Measurements from ENCODE around the gene ITGAV.
A peak's percentile ranks its signal among the peaks of the same experiment; 100 is the strongest.

ITGAV gene

DNA sequence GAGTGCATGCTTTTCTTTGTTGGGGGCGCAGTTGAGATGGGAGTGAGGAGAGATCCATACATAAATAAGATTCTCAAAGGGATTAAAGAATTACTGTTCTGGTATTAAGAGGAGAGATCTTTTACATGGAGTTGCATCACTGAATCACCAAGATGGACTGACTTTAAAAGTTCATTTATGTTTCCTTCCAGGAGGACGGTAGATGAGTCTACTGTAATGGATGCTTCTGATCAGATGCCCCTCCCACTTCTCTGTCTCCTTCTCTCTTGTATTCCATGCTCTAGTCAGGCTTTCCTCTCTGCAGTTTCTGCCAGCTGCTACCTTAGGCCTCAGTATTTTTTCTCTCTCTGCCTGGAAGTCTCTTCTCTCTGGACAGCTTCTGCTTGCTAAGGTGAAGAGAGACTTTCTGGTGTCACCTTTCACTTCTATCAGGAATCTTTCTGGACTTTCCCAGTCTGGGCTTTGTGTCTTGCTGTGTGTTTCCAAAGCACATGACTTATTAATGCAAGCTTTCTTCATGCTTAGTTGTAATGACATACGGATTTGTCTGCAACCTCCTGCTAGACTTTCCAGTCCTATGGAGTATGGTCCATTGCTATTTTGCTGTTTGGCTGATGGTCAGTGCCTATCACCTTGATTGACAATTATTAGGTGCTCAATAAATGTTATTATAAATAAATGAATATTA, 127.6 kb downstream of the ITGAV start:
- no peak for DNase-seq (ENCODE audit: low read depth)

DNA sequence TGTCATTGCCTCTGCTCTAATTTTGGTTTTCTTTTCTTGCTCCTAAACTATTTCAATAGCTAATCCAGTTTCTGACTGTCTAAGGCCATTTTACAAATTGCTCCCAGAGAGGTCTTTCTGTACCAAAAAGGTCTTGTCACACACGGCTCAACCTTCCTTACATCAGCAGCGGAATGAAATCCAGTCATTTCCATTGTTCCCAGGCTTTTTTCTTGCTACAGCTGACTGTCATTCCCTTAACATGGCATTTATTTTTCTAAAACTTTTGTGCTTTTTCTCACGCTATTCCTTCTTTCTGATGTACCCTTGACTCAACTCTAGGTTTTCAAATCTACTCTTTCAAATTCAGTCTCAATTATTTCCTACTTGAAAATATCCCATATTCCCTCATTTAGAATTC, 128.3 kb downstream of the ITGAV start:
- no peak for DNase-seq (ENCODE audit: low read depth)

DNA sequence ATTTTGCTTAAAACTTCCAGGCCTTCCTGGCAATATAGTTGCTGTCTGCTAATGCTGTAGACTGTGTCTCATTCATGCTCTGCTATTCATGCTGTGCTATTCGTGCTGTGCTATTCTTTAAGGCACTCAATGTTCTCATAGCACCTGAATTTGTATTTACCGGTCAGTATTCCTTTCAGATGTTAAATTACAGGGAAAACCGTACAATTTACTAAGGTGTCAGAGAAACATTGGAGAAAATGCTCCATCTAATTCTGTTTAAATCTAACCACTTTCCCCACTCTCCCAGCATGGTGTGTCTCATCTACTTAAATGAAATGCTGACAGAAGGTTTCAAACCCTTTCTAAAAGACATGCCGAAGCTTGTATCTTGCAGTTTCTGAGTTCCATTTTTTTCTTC, 129.0 kb downstream of the ITGAV start:
- no peak for DNase-seq (ENCODE audit: low read depth)

GRCh38 chr2:186721956-186722355, 132.1 kb downstream of the ITGAV start:
- DNase-seq (ENCODE audit: low read depth) = no peak

DNA sequence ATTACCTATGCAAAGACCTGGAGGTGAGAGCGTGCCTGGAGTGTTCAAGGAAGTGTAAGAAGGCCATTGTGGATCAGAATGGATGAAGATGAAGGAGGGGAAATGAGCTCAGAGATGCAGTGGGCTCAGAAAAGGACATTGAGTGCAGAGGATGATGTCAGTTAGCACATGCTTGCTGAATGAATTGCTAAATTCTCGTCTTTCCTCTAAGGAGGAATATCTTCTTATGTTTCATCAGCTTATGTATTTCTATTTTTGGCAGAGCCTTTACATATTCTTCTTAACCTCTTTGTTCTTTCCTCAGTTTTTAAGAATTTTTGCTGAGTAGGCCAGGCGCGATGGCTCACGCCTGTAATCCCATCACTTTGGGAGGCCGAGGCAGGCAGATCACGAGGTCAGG, 134.9 kb downstream of the ITGAV start:
- no peak for DNase-seq (ENCODE audit: low read depth)

DNA sequence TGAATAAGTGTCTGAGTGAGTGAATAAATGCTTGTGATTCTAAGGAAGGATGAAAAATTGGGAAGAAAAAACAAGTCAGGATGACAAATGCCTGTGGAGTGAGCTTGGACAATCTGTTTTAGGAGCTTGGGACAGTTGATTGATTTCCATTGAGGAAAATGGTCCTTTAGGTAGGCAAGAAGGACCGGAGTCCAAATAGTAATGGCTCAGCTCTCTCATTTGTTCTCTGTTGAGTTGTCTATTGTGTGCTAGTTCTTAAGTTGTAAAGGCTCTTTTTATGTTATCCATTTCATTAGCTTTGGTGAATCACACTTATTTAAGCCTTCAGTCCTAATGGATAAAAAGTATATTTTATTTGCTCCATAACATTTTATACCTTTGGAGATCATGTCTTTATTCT, 135.9 kb downstream of the ITGAV start:
- DNase-seq (ENCODE audit: low read depth) = no peak

DNA sequence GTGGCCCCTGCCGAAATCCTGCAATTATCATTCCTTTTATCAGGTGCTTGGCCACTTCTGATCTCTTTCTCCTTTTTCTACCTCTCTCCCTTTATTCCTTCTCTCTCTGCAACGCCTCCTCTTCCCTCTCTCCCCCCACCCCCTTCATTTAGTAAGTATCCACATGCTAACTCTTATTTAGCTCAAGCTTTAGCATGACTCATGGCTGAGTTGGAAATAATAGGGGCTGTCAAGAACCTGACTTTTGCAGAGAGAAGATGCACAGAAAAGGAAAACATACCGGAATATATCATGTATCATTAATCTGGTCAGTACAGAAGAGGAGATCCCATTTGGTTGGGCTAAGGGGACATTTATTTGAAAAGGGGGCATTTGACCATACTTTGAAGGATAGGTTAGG, 137.1 kb downstream of the ITGAV start:
- DNase-seq (ENCODE audit: low read depth) = peak; percentile 59

- no peak for DNase-seq (ENCODE audit: low read depth)
These were observed 138.8 kb downstream of the ITGAV start for GRCh38 chr2:186728631-186729030.
